Suprapubic skin (tissue), 4 donors: ENCODE measurements around the gene MOB1B. TPM values are rescaled to one million over a fixed set of nuclear protein-coding genes. Genes with fewer than 3 reads are reported as not detected.
"Not testable (repeated sequence)": the region's sequence is repeated elsewhere in the genome, so short reads cannot be mapped to it uniquely, and the experiment has no call there.

Experiments used
- DNase-seq, 2 donors: peaks; one replicate each; pipeline ENCODE4 v3.0.0-alpha.2; 2019; ENCODE audit warnings: low spot score in 2 of 2
- H3K27ac ChIP-seq: fragments of 200-600 bp; sonication (generic); one replicate; pipeline ENCODE4 v1.5.1; 2019
- H3K27me3 ChIP-seq: fragments of 200-600 bp; sonication (generic); one replicate; pipeline ENCODE4 v1.5.1; 2019
- H3K36me3 ChIP-seq: fragments of 200-600 bp; sonication (generic); one replicate; pipeline ENCODE4 v1.5.1; 2019
- H3K4me1 ChIP-seq: fragments of 200-600 bp; sonication (generic); one replicate; pipeline ENCODE4 v1.5.1; 2019
- H3K4me3 ChIP-seq: fragments of 200-600 bp; sonication (generic); one replicate; pipeline ENCODE4 v1.5.1; 2019; ENCODE audit warnings: mild to moderate bottlenecking
- H3K9me3 ChIP-seq: fragments of 200-600 bp; sonication (generic); one replicate; pipeline ENCODE4 v1.5.1; 2019
- EP300 ChIP-seq: sonication (generic); formaldehyde crosslinking; IDR thresholded peaks from one replicate; pipeline ENCODE4 v1.6.1; 2017; ENCODE audit warnings: antibody characterized with exemption
- POLR2A ChIP-seq, 2 donors: fragments of 450-650 bp; IDR thresholded peaks; one replicate each; pipeline ENCODE4 v1.6.1; 2017; ENCODE audit warnings: antibody characterized with exemption in 2 of 2, mild to moderate bottlenecking in 2 of 2, moderate library complexity in 2 of 2
- POLR2AphosphoS5 ChIP-seq, 3 donors: sonication (generic); formaldehyde crosslinking; IDR thresholded peaks; one replicate each; pipeline ENCODE4 v1.6.1; 2017; ENCODE audit warnings: antibody characterized with exemption in 3 of 3
- WGBS: methylation state at CpG from one replicate; pipeline ENCODE4 v1.1.5; 2018; 5-methylcytosine and 5-hydroxymethylcytosine counted together
- total RNA-seq, 4 donors: library from RNA; depleted of rRNA; stranded (reverse); fragments of >200 nt; gene quantifications; one replicate each; pipeline ENCODE4 v1.1.0, GENCODE V29; 2016
- TF ChIP-seq, protein P1 (sequence below), 2 donors: fragments of 200-600 bp in 1 of 2; fragments of 450-650 bp in 1 of 2; sonication (generic) in 1 of 2; IDR thresholded peaks; one replicate each; pipeline ENCODE4 v1.5.1; 2016 to 2019; ENCODE audit warnings: antibody characterized with exemption in 2 of 2, mild to moderate bottlenecking in 1 of 2, moderate library complexity in 1 of 2

The MOB1B gene
- total RNA-seq, 4 donors from 2014 or later, result 9.5 to 20.8 (median 15.0) TPM

DNA sequence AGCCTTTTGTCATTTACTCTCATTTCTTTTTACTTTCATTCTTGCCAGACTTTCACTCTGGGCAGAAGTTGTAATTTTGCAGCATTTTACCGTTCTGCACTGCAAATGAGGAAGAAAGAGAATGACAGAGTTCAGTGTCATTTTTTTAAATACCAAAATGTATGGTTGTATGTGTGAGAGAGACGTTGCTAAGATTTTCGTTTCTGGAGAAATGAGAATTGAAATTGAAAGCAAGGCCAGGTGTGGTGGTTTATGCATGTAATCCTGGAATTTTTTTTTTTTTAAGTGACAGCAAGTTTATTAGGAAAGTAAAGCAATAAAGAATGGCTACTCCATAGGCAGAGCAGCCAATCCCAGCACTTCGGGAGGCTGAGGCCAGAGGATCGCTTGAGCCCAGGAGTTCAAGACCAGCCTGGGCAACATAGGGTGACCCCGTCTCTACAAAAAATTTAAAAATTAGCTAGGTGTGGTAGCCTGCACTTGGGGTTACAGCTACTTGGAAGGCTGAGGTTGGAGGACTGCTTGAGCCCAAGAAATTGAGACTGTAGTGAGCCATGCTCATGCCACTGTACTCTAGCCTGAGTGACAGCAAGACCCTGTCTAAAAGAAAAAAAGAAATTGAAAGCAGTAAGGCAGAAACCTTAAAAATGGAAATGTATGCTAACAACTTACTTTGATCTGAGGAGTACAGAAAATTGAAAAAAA is 104.2 kb downstream of the MOB1B start:
- Histone ChIP-seq H3K36me3 (peaks cover 3% of the 10 kb centered on the region), H3K9me3 (no peaks in the 10 kb centered on the region), H3K27me3 (no peaks in the 10 kb centered on the region), H3K27ac (no peak overlapping the region), H3K4me1 (peaks cover 5% of the 10 kb centered on the region), H3K4me3 (no peak overlapping the region)
- DNase-seq, result no peak
- no peak for TF ChIP-seq EP300
- WGBS, result 81% methylated on average over 6 of the region's 6 CpGs

DNA sequence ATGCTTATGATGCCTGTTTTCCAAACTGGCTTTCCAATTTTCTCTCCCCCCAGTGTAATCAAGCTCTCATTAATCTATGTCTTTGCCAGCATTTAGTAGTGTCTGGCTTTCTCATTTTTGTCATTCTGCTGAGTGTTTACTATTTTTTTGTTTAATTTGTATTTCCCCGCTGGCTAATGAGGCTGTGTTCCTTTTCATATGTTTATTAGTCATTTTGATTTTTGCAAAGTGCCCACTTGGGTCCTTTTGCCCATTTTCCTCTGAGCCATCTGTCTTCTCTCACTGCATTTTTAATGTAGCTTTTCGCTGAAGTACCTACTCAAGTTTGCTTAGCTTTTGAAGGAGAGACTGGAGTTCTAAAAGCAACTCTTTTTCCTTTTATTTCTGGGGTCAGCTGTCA is 106.0 kb downstream of the MOB1B start:
- DNase-seq, result no peak
- no peaks in the 10 kb centered on the region for H3K9me3 ChIP-seq
- peaks cover 5% of the 10 kb centered on the region for H3K4me1 ChIP-seq
- H3K27ac ChIP-seq, result no peak overlapping the region
- 98% methylated on average over 2 of the region's 2 CpGs for WGBS
- no peak overlapping the region for H3K4me3 ChIP-seq
- TF ChIP-seq, protein P1, sequence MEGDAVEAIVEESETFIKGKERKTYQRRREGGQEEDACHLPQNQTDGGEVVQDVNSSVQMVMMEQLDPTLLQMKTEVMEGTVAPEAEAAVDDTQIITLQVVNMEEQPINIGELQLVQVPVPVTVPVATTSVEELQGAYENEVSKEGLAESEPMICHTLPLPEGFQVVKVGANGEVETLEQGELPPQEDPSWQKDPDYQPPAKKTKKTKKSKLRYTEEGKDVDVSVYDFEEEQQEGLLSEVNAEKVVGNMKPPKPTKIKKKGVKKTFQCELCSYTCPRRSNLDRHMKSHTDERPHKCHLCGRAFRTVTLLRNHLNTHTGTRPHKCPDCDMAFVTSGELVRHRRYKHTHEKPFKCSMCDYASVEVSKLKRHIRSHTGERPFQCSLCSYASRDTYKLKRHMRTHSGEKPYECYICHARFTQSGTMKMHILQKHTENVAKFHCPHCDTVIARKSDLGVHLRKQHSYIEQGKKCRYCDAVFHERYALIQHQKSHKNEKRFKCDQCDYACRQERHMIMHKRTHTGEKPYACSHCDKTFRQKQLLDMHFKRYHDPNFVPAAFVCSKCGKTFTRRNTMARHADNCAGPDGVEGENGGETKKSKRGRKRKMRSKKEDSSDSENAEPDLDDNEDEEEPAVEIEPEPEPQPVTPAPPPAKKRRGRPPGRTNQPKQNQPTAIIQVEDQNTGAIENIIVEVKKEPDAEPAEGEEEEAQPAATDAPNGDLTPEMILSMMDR (IDR thresholded peaks at IDR 0.05), result no peak
- TF ChIP-seq EP300 (no peak), POLR2AphosphoS5 (IDR thresholded peaks at IDR 0.05) (no peak), POLR2A (IDR thresholded peaks at IDR 0.05) (no peak)
- peaks cover 3% of the 10 kb centered on the region for H3K36me3 ChIP-seq
- no peaks in the 10 kb centered on the region for H3K27me3 ChIP-seq

DNA sequence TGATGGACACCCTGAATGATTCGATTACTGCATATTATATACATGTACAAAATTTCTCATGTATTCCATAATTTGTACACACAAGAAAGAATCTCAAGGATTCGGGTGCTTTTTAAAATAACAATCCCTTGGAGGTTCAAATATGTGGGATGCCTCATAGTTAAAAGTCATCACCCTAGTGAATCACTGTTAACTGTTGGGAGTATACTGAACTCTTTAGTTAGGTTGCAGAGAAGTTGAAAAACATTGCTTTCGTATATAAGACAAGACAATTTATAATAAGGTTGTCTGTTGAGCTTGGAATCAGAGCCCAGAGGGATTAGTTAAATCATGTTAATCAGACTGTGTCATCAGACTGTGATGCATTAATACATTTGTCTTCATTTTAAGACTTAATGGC is 106.9 kb downstream of the MOB1B start:
- peaks cover 4% of the 10 kb centered on the region for H3K4me1 ChIP-seq
- DNase-seq, result no peak
- H3K36me3 ChIP-seq, result peaks cover 3% of the 10 kb centered on the region

DNA sequence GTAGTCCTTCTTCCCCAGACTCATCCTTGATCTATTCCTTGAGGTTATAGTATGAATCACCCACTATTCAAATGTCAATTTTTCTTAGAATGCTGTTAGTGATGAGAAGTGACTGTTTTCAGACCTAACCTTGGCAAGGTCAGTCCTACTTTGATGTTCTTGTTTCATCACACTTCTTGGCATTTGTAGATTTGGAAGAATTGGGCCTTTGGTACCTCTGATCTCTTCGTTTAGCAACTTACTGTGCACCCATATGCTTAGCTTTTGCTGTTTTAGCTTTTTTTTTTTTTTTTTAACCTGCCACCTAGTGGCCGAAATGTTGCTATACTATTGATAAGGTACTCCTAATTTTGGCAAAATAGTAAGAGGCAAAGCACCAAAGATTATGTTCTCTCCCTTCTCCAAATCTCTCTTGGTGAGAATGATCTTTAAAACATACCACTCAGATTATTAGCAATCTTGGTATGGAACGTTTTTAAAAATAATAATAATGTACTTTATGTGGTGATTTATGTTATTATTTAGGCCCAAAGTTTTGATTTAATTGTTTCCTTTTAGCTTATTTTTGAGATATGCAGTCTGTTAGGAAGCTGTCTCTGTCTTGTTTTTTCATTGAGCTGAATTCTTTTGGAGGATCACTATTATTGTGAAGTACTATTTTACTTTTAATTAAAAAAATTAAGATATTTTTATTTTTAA is 107.9 kb downstream of the MOB1B start:
- Histone ChIP-seq H3K9me3 (no peaks in the 10 kb centered on the region), H3K27me3 (no peaks in the 10 kb centered on the region), H3K27ac (no peak overlapping the region), H3K36me3 (no peaks in the 10 kb centered on the region), H3K4me3 (no peak overlapping the region), H3K4me1 (peaks cover 2% of the 10 kb centered on the region)
- WGBS, result 9% methylated on average over 3 of the region's 3 CpGs
- TF ChIP-seq EP300 (no peak), POLR2AphosphoS5 (IDR thresholded peaks at IDR 0.05) (no peak)
- TF ChIP-seq, protein P1 (IDR thresholded peaks at IDR 0.05), result peak; percentile 40 to 58
- no peak for DNase-seq

More for the DNA sequence above, 106.9 kb downstream of the MOB1B start:
- 68% methylated on average over 3 of the region's 3 CpGs for WGBS
- no peak overlapping the region for H3K4me3 ChIP-seq
- H3K27me3 ChIP-seq, result no peaks in the 10 kb centered on the region
- no peaks in the 10 kb centered on the region for H3K9me3 ChIP-seq
- TF ChIP-seq, protein P1 (IDR thresholded peaks at IDR 0.05), result no peak
- TF ChIP-seq EP300, result no peak
- no peak for TF ChIP-seq POLR2AphosphoS5 (IDR thresholded peaks at IDR 0.05)
- TF ChIP-seq POLR2A (IDR thresholded peaks at IDR 0.05), result no peak
- no peak overlapping the region for H3K27ac ChIP-seq

DNA sequence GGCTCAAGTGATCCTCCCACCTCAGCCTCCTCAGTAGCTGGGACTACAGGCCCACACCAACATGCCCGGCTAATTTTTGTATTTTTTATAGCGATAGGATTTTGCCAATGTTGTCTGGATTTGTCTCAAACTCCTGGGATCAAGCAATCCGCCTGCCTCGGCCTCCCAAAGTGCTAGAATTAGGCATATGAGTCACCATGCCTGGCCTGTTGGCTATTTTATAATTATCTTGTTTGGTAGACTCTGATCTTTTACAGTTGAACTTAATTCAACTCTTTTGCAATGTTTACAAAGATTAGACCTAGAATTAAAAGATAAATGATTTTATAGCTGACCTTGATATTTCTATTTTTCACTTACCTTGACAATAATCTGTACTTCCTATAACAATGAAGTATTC is 109.3 kb downstream of the MOB1B start:
- TF ChIP-seq, protein P1 (IDR thresholded peaks at IDR 0.05), result no peak
- no peak for TF ChIP-seq POLR2A (IDR thresholded peaks at IDR 0.05)
- no peak for TF ChIP-seq EP300
- TF ChIP-seq POLR2AphosphoS5 (IDR thresholded peaks at IDR 0.05), result no peak
- no peak overlapping the region for H3K27ac ChIP-seq
- H3K4me3 ChIP-seq, result no peak overlapping the region
- no peaks in the 10 kb centered on the region for H3K27me3 ChIP-seq
- no peaks in the 10 kb centered on the region for H3K36me3 ChIP-seq
- 89% methylated on average over 4 of the region's 4 CpGs for WGBS
- DNase-seq, result no peak
- H3K4me1 ChIP-seq, result peaks cover 2% of the 10 kb centered on the region
- H3K9me3 ChIP-seq, result no peaks in the 10 kb centered on the region

DNA sequence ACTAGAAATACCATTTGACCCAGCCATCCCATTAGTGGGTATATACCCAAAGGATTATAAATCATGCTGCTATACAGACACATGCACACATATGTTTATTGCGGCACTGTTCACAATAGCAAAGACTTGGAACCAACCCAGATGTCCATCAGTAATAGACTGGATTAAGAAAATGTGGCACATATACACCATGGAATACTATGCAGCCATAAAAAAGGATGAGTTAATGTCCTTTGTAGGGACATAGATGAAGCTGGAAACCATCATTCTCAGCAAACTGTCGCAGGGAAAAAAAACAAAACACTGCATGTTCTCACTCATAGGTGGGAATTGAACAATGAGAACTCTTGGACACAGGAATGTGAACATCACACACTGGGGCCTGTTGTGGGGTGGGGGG is 115.2 kb downstream of the MOB1B start:
- H3K4me3 ChIP-seq, H3K27me3 ChIP-seq, H3K4me1 ChIP-seq, H3K9me3 ChIP-seq, H3K36me3 ChIP-seq, H3K27ac ChIP-seq, DNase-seq: not testable (repeated sequence)
- WGBS, result 92% methylated on average over 2 of the region's 2 CpGs
